ENCODE measurements around the gene LAMB4. TPM values are rescaled to one million over a fixed set of nuclear protein-coding genes. Genes with fewer than 3 reads are reported as not detected.

Gene LAMB4
- total and polyA plus RNA-seq, 2 donors (not counting 1 experiment from before 2014, with no cell fraction given), result not detected

GRCh38 chr7:108010377-108010776 is 119.8 kb downstream of the LAMB4 start:
- no peak for DNase-seq
- H2AFZ ChIP-seq (ENCODE audit: insufficient read depth, low read depth, low read length, poor library complexity, severe bottlenecking), result no peak overlapping the region
- no peak overlapping the region for H3K4me3 Mint-ChIP-seq
- no peaks in the 10 kb centered on the region for H3K79me2 ChIP-seq (ENCODE audit: control insufficient read depth, insufficient read depth, low read length)
- no peak for ATAC-seq (ENCODE audit: low read depth)
- no peak overlapping the region for H3K27ac Mint-ChIP-seq
- H3K36me3 ChIP-seq (replicated peaks in 1 of 2; ENCODE audit: control extremely low read depth in 1 of 2, control insufficient read depth in 1 of 2, extremely low read depth in 1 of 2, insufficient read depth in 2 of 2, low read length in 1 of 2), result no peaks in the 10 kb centered on the region
- ChIA-PET CTCF (no interaction called here), POLR2A (no interaction called here)
- H3K27ac ChIP-seq (ENCODE audit: low read length in 2 of 2), result no peak overlapping the region
- no peaks in the 10 kb centered on the region for H3K4me1 ChIP-seq (ENCODE audit: control insufficient read depth in 2 of 2, insufficient read depth in 2 of 2, low read length in 2 of 2)
- no peak overlapping the region for H3K9ac ChIP-seq (ENCODE audit: low read length)
- TF ChIP-seq EZH2 (IDR thresholded peaks at IDR 0.05; ENCODE audit: borderline replicate concordance, insufficient read depth, low read depth, low read length, poor library complexity, severe bottlenecking) (no peak), CTCF (IDR thresholded peaks at IDR 0.05) (no peak)
- H3K4me2 ChIP-seq (replicated peaks; ENCODE audit: low read depth, low read length, poor library complexity, severe bottlenecking), result no peak overlapping the region
- H3K9me3 Mint-ChIP-seq (ENCODE audit: insufficient read depth), result no peaks in the 10 kb centered on the region
- H4K20me1 ChIP-seq (ENCODE audit: control insufficient read depth, insufficient read depth, low read length, poor library complexity, severe bottlenecking), result no peaks in the 10 kb centered on the region
- no peaks in the 10 kb centered on the region for H3K4me1 Mint-ChIP-seq
- no peak overlapping the region for H3K4me3 ChIP-seq (ENCODE audit: control extremely low read depth in 1 of 5, extremely low read depth in 1 of 5, insufficient read depth in 1 of 5, low read depth in 2 of 5, low read length in 4 of 5)
- H3K9me3 ChIP-seq (ENCODE audit: control extremely low read depth in 1 of 3, control insufficient read depth in 2 of 3, insufficient read depth in 1 of 3, low read length in 2 of 3), result no peaks in the 10 kb centered on the region
- no CpG with 5 or more reads among the region's 1 CpG for WGBS (ENCODE audit: insufficient coverage)
- peaks cover 0 to 20% (median 6%) of the 10 kb centered on the region in 4 experiments for H3K27me3 ChIP-seq (replicated peaks in 1 of 4; ENCODE audit: control extremely low read depth in 1 of 4, control insufficient read depth in 3 of 4, insufficient read depth in 4 of 4, low read length in 3 of 4)
- peaks cover 23% of the 10 kb centered on the region for H3K27me3 Mint-ChIP-seq
- intact Hi-C loops (cut with micrococcal nuclease), result no loop called here

- Mint-ChIP-seq H3K27me3 (peaks cover 28% of the 10 kb centered on the region), H3K9me3 (ENCODE audit: insufficient read depth) (no peaks in the 10 kb centered on the region), H3K27ac (no peak overlapping the region), H3K4me3 (no peak overlapping the region), H3K4me1 (peaks cover 3% of the 10 kb centered on the region)
- ChIA-PET CTCF (no interaction called here), POLR2A (no interaction called here)
- no peak overlapping the region for H3K9ac ChIP-seq (ENCODE audit: low read length)
- H3K4me1 ChIP-seq (ENCODE audit: control insufficient read depth in 2 of 2, insufficient read depth in 2 of 2, low read length in 2 of 2), result no peaks in the 10 kb centered on the region
- H3K79me2 ChIP-seq (ENCODE audit: control insufficient read depth, insufficient read depth, low read length), result no peaks in the 10 kb centered on the region
- DNase-seq (no peak), ATAC-seq (ENCODE audit: low read depth) (no peak)
- intact Hi-C loops (cut with micrococcal nuclease), result no loop called here
- no peak overlapping the region for H3K27ac ChIP-seq (ENCODE audit: low read length in 2 of 2)
- no peak for TF ChIP-seq EZH2 (IDR thresholded peaks at IDR 0.05; ENCODE audit: borderline replicate concordance, insufficient read depth, low read depth, low read length, poor library complexity, severe bottlenecking)
- no peak for TF ChIP-seq CTCF (IDR thresholded peaks at IDR 0.05)
- no CpG with 5 or more reads among the region's 4 CpGs for WGBS (ENCODE audit: insufficient coverage)
- peaks cover 0 to 20% (median 6%) of the 10 kb centered on the region in 4 experiments for H3K27me3 ChIP-seq (replicated peaks in 1 of 4; ENCODE audit: control extremely low read depth in 1 of 4, control insufficient read depth in 3 of 4, insufficient read depth in 4 of 4, low read length in 3 of 4)
- H3K4me3 ChIP-seq (ENCODE audit: control extremely low read depth in 1 of 5, extremely low read depth in 1 of 5, insufficient read depth in 1 of 5, low read depth in 2 of 5, low read length in 4 of 5), result no peak overlapping the region
- H3K4me2 ChIP-seq (replicated peaks; ENCODE audit: low read depth, low read length, poor library complexity, severe bottlenecking), result no peak overlapping the region
- no peaks in the 10 kb centered on the region for H3K9me3 ChIP-seq (ENCODE audit: control extremely low read depth in 1 of 3, control insufficient read depth in 2 of 3, insufficient read depth in 1 of 3, low read length in 2 of 3)
- no peaks in the 10 kb centered on the region for H3K36me3 ChIP-seq (replicated peaks in 1 of 2; ENCODE audit: control extremely low read depth in 1 of 2, control insufficient read depth in 1 of 2, extremely low read depth in 1 of 2, insufficient read depth in 2 of 2, low read length in 1 of 2)
- no peaks in the 10 kb centered on the region for H4K20me1 ChIP-seq (ENCODE audit: control insufficient read depth, insufficient read depth, low read length, poor library complexity, severe bottlenecking)
- H2AFZ ChIP-seq (ENCODE audit: insufficient read depth, low read depth, low read length, poor library complexity, severe bottlenecking), result no peak overlapping the region
Measured at GRCh38 chr7:108009873-108010272, 120.3 kb downstream of the LAMB4 start.
